CD4-positive, alpha-beta T cell treated with Interleukin-4 for 4 hours (primary cell): ENCODE results near the gene ACP4.
"Not testable (repeated sequence)": the region's sequence is repeated elsewhere in the genome, so short reads cannot be mapped to it uniquely, and the experiment has no call there.

ENCODE experiments used
- DNase-seq: peaks from one replicate; pipeline ENCODE4 v3.0.0-alpha.2; 2020

Gene ACP4

GRCh38 chr19:50790396-50790795, at the start of gene ACP4:
ACP4 (plus strand) TSS chr19:50790415; CDS start chr19:50790415, 0 bp downstream.
- no peak for DNase-seq

- no peak for DNase-seq
These were observed 48.9 kb upstream of the ACP4 start for GRCh38 chr19:50741179-50741933.

GRCh38 chr19:50743537-50743936, 46.7 kb upstream of the ACP4 start:
- DNase-seq, result no peak

DNA sequence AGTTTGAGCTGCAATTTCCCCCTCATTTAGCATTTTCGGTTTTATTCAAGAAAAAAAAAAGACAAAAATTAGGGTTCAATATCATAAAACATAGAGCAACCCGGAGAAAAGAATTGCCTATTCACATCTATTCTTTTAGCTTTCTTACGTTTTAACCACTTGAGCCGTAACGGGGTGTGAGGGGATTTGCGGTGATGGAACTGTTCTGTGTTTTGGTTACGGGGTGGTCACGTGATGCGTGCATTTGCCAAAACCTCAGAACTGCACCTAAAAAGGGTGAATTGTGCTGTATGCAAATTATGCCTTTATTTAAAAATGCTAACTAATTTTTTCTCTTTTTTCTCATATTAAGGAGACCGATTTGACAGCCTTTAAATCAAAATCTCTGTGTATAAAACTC, 45.0 kb upstream of the ACP4 start:
- no peak for DNase-seq

- DNase-seq, result not testable (repeated sequence)
These were observed 43.1 kb upstream of the ACP4 start for GRCh38 chr19:50747141-50747540.

- DNase-seq, result no peak
These were observed 40.7 kb upstream of the ACP4 start for GRCh38 chr19:50749490-50749889.

DNA sequence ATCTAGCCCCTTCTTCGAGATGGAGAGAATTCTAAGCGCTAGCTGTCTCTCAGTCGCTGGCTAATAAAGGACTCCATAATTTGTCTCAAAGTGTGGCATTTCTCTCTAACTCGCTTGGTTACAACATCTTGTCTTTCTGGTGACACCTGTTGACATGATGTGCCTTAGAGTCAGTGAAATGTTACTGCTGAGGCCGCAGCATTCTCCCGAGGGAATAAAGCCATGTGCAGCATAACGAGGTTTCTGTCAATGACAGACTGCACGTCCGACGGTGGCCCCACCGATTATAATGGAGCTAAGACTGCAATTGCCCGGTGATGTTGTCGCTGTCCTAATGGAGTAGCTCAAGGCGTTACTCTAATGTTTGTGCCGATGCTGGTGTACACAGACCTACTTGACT, 40.2 kb upstream of the ACP4 start:
- DNase-seq, result no peak

- no peak for DNase-seq
These were observed 36.3 kb upstream of the ACP4 start for GRCh38 chr19:50753879-50754278.

DNA sequence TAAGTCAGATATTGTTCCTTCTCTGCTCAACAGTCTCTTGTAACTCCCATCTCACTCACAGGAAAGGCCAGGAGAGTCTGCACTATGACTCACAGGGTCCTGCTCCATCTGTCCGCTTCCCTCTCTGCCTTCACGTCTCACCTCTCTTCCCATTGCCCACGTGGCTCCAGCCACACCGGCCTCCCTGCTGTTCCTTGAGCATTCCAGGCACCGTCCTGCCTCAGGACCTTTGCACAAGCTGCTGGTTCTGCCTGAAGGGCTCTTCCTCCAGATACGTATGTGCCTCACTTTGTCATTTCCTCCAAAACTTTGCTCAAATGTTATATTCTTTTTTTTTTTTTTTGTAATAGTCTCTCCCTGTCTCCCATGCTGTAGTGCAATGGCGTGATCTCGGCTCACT, 34.0 kb upstream of the ACP4 start:
- not testable (repeated sequence) for DNase-seq

GRCh38 chr19:50757624-50758023, 32.6 kb upstream of the ACP4 start:
- not testable (repeated sequence) for DNase-seq

DNA sequence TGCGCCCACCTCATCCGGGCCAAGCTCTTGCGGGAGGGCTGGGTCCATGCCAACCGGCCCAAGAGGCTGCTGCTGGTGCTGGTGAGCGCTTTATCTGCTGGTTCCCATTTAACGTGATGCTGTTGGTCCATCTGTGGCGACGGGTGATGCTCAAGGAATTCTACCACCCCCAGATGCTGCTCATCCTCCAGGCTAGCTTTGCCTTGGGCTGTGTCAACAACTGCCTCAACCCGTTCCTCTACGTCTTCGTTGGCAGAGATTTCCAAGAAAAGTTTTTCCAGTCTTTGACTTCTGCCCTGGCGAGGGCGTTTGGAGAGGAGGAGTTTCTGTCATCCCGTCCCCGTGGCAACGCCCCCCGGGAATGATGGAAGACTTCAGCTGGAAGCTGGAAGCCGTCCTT, 31.1 kb upstream of the ACP4 start:
- not testable (repeated sequence) for DNase-seq

- DNase-seq, result no peak
These were observed 30.3 kb upstream of the ACP4 start for GRCh38 chr19:50759886-50760285.

DNA sequence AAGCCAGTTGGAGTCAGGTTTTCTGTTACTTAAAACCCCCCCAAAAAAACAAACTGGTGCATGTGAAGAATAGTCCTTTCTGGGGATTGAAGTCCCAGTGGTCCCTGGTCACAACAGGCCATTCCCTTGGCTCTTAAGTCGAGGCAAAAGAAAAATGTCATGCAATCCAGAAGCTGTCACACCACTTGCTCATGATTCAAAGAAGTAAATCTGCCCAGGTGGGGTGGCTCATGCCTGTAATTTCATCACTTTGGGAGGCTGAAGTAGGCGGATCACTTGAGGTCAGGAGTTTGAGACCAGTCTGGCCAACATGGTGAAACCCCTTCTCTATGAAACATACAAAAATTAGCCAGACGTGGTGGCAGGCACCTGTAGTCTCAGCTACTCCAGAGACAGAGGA, 28.7 kb upstream of the ACP4 start:
- not testable (repeated sequence) for DNase-seq

DNA sequence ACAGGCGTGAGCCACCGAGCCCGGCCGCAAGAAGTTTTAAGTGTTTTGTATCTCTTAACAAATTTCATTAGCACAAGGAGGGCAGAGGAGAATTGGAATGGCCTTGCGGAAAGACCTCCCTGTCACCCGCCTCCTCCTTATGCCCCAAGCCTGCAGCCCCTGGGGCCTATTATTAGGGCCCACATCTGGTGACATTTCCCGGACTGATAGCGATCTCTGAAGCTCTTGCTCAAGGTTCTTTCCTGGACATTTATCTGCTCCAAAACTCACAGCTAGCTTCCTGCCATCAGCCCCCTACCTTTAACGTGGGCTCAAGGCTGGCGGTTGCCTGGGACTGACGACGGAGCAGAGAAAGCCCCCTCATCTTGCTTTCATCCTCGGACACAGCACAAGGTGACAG, 26.7 kb upstream of the ACP4 start:
- not testable (repeated sequence) for DNase-seq

- no peak for DNase-seq
These were observed 25.8 kb upstream of the ACP4 start for GRCh38 chr19:50764409-50764808.

DNA sequence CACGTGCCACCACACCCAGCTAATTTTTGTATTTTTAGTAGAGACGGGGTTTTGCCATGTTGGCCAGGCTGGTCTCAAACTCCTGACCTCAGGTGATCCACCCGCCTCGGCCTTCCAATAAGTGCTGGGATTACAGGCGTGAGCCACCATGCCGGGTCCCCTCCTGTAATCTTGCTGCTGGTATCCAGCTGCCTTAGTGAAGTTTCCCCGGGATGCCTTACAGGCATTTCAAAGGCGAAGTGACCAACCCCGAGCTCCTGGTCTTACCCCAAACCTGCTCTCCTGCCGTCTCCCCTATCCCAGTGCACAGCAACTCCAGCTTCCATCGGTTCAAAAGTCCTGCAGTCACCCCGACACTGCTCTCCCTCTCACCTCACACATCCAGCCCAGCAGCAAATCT, 23.5 kb upstream of the ACP4 start:
- not testable (repeated sequence) for DNase-seq

GRCh38 chr19:50767263-50767662, 23.0 kb upstream of the ACP4 start:
- not testable (repeated sequence) for DNase-seq

DNA sequence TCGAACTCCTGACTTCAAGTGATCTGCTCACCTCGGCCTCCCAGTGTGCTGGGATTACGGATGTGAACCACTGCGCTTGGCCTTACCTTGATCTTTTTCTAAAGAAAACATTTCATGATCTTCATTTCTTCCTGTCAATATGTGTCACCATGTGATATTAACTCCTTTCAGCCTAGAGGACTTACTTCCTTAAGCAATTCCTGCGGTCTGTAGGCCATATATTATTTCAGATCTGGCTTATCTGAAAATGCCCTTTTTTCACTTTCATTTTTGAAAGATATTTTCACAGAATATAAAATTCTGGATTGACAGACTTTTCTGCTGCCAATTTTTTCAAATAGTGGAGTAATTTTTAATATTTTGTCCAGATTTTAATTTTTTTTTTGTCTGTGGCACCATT, 21.9 kb upstream of the ACP4 start:
- no peak for DNase-seq

GRCh38 chr19:50770164-50770563, 20.1 kb upstream of the ACP4 start, which contains the start of gene GPR32:
GPR32 (plus strand) TSS chr19:50770464; CDS start chr19:50770601, 137 bp downstream.
- not testable (repeated sequence) for DNase-seq

GRCh38 chr19:50770888-50771287, 19.3 kb upstream of the ACP4 start:
- DNase-seq, result no peak

GRCh38 chr19:50772476-50772875, 17.7 kb upstream of the ACP4 start:
- no peak for DNase-seq

DNA sequence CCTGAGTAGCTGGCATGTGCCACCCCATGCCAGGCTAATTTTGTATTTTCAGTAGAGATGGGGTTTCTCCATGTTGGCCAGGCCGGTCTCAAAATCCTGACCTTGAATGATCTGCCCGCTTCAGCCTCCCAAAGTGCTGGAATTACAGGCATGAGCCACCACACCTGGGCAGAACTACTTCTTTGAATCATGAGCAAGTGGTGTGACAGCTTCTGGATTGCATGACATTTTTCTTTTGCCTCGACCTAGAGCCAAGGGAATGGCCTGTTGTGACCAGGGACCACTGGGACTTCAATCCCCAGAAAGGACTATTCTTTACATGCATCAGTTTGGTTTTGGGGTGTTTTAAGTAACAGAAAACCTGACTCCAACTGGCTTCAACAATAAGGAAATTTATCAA, 17.3 kb upstream of the ACP4 start:
- not testable (repeated sequence) for DNase-seq

GRCh38 chr19:50773454-50773853, 16.8 kb upstream of the ACP4 start:
- not testable (repeated sequence) for DNase-seq

GRCh38 chr19:50776131-50776530, 14.1 kb upstream of the ACP4 start:
- DNase-seq, result no peak

- DNase-seq, result no peak
These were observed 13.0 kb upstream of the ACP4 start for GRCh38 chr19:50777261-50777660.
